ENCODE data around the gene APBB1IP.

GRCh38 chr10:26509307-26509706 lies 71.2 kb downstream of the APBB1IP start:
- no peak for TF ChIP-seq YY1 (IDR thresholded peaks at IDR 0.05; ENCODE audit: low read depth, low read length)
- TF ChIP-seq RNF2 (IDR thresholded peaks at IDR 0.05; ENCODE audit: borderline replicate concordance, low read depth, low read length, missing control alignments, poor library complexity, severe bottlenecking) = no peak
- TF ChIP-seq CTCF (IDR thresholded peaks at IDR 0.05; ENCODE audit: control extremely low read depth in 1 of 3, insufficient read depth in 1 of 3, low read depth in 1 of 3, low read length in 3 of 3) = no peak
- no peak for TF ChIP-seq GTF2F1 (IDR thresholded peaks at IDR 0.05; ENCODE audit: borderline replicate concordance, low read depth, low read length)
- TF ChIP-seq SP1 (IDR thresholded peaks at IDR 0.05; ENCODE audit: low read depth, low read length) = no peak
- TF ChIP-seq EZH2 (IDR thresholded peaks at IDR 0.05; ENCODE audit: low read depth, low read length, severe bottlenecking) = no peak
- no peak for TF ChIP-seq RXRA (IDR thresholded peaks at IDR 0.05; ENCODE audit: insufficient read depth, low read depth, low read length)

Measured in H1 (cell line).